Neural cell (in vitro differentiated cells): Measurements from ENCODE around the gene DYNLRB1. TPM values are rescaled to one million over a fixed set of nuclear protein-coding genes. Genes with fewer than 3 reads are reported as not detected.

Source experiments
- H2AFZ ChIP-seq: fragments of 200-600, 300-800 bp; sonication (generic), shearing (Covaris generic); 2 replicates; pipeline ENCODE4 v1.6.0; 2014; ENCODE audit warnings: low read depth, mild to moderate bottlenecking, antibody characterized with exemption, low read length, moderate library complexity
- H3F3A ChIP-seq: fragments of 200-600 bp; shearing (Covaris generic); 2 replicates; pipeline ENCODE4 v1.6.1; 2016; ENCODE audit warnings: mild to moderate bottlenecking, moderate library complexity, mixed read lengths, antibody characterized with exemption, low read length; ENCODE audit not compliant: insufficient read depth, poor library complexity, severe bottlenecking
- H3K27ac ChIP-seq: fragments of 200-600, 300-800 bp; sonication (generic), shearing (Covaris generic); 2 replicates; pipeline ENCODE4 v1.5.1; 2014; ENCODE audit warnings: mild to moderate bottlenecking, low read length, moderate library complexity
- H3K27me3 ChIP-seq: fragments of 300-800, 200-600 bp; sonication (generic), shearing (Covaris generic); 2 replicates; pipeline ENCODE4 v1.6.0; 2014; ENCODE audit warnings: mild to moderate bottlenecking, low read depth, low read length, moderate library complexity; ENCODE audit not compliant: insufficient read depth
- H3K36me3 ChIP-seq: fragments of 300-800, 200-600 bp; sonication (generic), shearing (Covaris generic); 2 replicates; pipeline ENCODE4 v1.5.1; 2014; ENCODE audit warnings: mild to moderate bottlenecking, antibody characterized with exemption, low read length, moderate library complexity; ENCODE audit not compliant: insufficient read depth
- H3K4me2 ChIP-seq: fragments of 300-800, 200-600 bp; sonication (generic), shearing (Covaris generic); 2 replicates; pipeline ENCODE4 v1.6.0; 2014; ENCODE audit warnings: mild to moderate bottlenecking, low read length
- H3K4me3 ChIP-seq: fragments of 300-800, 200-600 bp; sonication (generic), shearing (Covaris generic); 2 replicates; pipeline ENCODE4 v1.5.1; 2014; ENCODE audit warnings: mild to moderate bottlenecking, low read length, moderate library complexity
- H3K79me2 ChIP-seq: fragments of 200-600 bp; shearing (Covaris generic); replicated peaks from 2 replicates; pipeline ENCODE4 v1.6.0; 2014; ENCODE audit warnings: mild to moderate bottlenecking, low read length, moderate library complexity; ENCODE audit not compliant: insufficient read depth
- H3K9ac ChIP-seq: fragments of 300-800, 200-600 bp; sonication (generic), shearing (Covaris generic); 2 replicates; pipeline ENCODE4 v1.6.1; 2016; ENCODE audit warnings: mild to moderate bottlenecking, low read length, mixed read lengths
- H3K9me2 ChIP-seq: fragments of 200-600 bp; shearing (Covaris generic); 2 replicates; pipeline ENCODE4 v1.6.1; 2016; ENCODE audit warnings: mild to moderate bottlenecking, low read length, mixed read lengths; ENCODE audit not compliant: insufficient read depth
- H3K9me3 ChIP-seq: fragments of 200-600, 300-800 bp; sonication (generic), shearing (Covaris generic); 2 replicates; pipeline ENCODE4 v1.6.1; 2016; ENCODE audit warnings: mild to moderate bottlenecking, mixed run types, low read length, moderate library complexity, mixed read lengths
- H4K20me1 ChIP-seq: fragments of 200-600 bp; shearing (Covaris generic); 2 replicates; pipeline ENCODE4 v1.6.1; 2016; ENCODE audit warnings: mild to moderate bottlenecking, mixed run types; ENCODE audit not compliant: insufficient read depth
- EP300 ChIP-seq: fragments of 450-650 bp; conservative IDR thresholded peaks from 2 replicates; pipeline ENCODE4 v1.6.1; 2014; ENCODE audit warnings: antibody characterized with exemption, mild to moderate bottlenecking, moderate library complexity; ENCODE audit not compliant: poor library complexity, severe bottlenecking
- EZH2 ChIP-seq: fragments of 200-600, 300-800 bp; shearing (Covaris generic), sonication (generic); IDR thresholded peaks from 2 replicates; pipeline ENCODE4 v1.6.1; 2014; ENCODE audit warnings: antibody characterized with exemption, low read length, borderline replicate concordance, mild to moderate bottlenecking; ENCODE audit not compliant: insufficient read depth, poor library complexity, severe bottlenecking
- MXI1 ChIP-seq: fragments of 450-650 bp; conservative IDR thresholded peaks from 2 replicates; pipeline ENCODE4 v1.6.1; 2014; ENCODE audit warnings: antibody characterized with exemption, mild to moderate bottlenecking; ENCODE audit not compliant: poor library complexity, severe bottlenecking
- POLR2AphosphoS5 ChIP-seq: IDR thresholded peaks from 2 replicates; pipeline ENCODE4 v1.6.1; 2012
- RAD21 ChIP-seq: fragments of 450-650 bp; conservative IDR thresholded peaks from 2 replicates; pipeline ENCODE4 v1.6.1; 2014; ENCODE audit warnings: antibody characterized with exemption, mild to moderate bottlenecking, moderate library complexity
- SMC3 ChIP-seq: fragments of 450-650 bp; conservative IDR thresholded peaks from 2 replicates; pipeline ENCODE4 v1.6.1; 2014; ENCODE audit warnings: antibody characterized with exemption, mild to moderate bottlenecking, moderate library complexity; ENCODE audit not compliant: poor library complexity
- TAF1 ChIP-seq: IDR thresholded peaks from 2 replicates; pipeline ENCODE4 v1.6.1; 2012; ENCODE audit warnings: low read depth
- polyA plus RNA-seq: library from polyadenylated mRNA; depleted of rRNA; stranded (reverse); fragments of >200 nt; gene quantifications from 2 replicates; pipeline ENCODE4 v1.2.3, GENCODE V29; 2014
- TF ChIP-seq, protein P1 (sequence below): fragments of 450-650 bp; IDR thresholded peaks from 2 replicates; pipeline ENCODE4 v1.5.1; 2014; ENCODE audit warnings: antibody characterized with exemption, mild to moderate bottlenecking, moderate library complexity; ENCODE audit not compliant: poor library complexity, severe bottlenecking
- TF ChIP-seq, protein P2 (sequence below): IDR thresholded peaks from 2 replicates; pipeline ENCODE4 v1.6.1; 2012; ENCODE audit warnings: borderline replicate concordance

Gene DYNLRB1
- polyA plus RNA-seq, 1 donor from 2014 or later = 103 TPM

DNA sequence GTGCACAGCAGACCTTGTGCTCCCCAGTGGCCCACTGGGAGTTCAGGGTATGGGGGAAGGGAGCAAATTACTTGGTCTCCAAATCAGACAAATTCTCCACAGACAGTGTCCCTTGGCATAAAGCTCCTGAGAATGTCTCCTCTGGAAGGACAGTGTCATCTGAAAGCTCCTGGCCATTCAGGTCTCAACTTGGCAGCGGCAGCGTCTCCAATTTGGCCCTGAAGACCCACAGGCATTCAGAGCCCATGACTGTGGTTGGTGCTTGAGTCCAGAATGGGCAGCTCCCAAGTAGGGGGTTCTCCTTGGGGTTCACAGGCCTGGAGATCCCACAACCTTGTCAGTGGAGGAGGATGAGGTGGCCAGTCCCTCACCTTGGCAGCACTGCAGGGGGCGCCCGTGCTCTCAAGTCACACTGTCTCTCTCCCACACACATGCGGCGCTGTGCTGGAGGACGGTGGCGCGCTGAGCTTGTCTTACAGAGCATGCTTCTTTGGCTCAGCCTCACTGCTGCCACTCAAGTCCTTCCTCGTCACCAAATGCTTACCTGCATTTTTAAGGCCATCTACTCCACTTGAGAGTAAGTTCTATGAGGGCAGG lies 20.7 kb downstream of the DYNLRB1 start:
- TF ChIP-seq, protein P1, sequence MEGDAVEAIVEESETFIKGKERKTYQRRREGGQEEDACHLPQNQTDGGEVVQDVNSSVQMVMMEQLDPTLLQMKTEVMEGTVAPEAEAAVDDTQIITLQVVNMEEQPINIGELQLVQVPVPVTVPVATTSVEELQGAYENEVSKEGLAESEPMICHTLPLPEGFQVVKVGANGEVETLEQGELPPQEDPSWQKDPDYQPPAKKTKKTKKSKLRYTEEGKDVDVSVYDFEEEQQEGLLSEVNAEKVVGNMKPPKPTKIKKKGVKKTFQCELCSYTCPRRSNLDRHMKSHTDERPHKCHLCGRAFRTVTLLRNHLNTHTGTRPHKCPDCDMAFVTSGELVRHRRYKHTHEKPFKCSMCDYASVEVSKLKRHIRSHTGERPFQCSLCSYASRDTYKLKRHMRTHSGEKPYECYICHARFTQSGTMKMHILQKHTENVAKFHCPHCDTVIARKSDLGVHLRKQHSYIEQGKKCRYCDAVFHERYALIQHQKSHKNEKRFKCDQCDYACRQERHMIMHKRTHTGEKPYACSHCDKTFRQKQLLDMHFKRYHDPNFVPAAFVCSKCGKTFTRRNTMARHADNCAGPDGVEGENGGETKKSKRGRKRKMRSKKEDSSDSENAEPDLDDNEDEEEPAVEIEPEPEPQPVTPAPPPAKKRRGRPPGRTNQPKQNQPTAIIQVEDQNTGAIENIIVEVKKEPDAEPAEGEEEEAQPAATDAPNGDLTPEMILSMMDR = no peak
- TF ChIP-seq EZH2 = no peak
- TF ChIP-seq, protein P2, sequence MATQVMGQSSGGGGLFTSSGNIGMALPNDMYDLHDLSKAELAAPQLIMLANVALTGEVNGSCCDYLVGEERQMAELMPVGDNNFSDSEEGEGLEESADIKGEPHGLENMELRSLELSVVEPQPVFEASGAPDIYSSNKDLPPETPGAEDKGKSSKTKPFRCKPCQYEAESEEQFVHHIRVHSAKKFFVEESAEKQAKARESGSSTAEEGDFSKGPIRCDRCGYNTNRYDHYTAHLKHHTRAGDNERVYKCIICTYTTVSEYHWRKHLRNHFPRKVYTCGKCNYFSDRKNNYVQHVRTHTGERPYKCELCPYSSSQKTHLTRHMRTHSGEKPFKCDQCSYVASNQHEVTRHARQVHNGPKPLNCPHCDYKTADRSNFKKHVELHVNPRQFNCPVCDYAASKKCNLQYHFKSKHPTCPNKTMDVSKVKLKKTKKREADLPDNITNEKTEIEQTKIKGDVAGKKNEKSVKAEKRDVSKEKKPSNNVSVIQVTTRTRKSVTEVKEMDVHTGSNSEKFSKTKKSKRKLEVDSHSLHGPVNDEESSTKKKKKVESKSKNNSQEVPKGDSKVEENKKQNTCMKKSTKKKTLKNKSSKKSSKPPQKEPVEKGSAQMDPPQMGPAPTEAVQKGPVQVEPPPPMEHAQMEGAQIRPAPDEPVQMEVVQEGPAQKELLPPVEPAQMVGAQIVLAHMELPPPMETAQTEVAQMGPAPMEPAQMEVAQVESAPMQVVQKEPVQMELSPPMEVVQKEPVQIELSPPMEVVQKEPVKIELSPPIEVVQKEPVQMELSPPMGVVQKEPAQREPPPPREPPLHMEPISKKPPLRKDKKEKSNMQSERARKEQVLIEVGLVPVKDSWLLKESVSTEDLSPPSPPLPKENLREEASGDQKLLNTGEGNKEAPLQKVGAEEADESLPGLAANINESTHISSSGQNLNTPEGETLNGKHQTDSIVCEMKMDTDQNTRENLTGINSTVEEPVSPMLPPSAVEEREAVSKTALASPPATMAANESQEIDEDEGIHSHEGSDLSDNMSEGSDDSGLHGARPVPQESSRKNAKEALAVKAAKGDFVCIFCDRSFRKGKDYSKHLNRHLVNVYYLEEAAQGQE = no peak
- TF ChIP-seq TAF1 = no peak
- TF ChIP-seq POLR2AphosphoS5 = no peak
- no peak for TF ChIP-seq SMC3
- TF ChIP-seq MXI1 = no peak
- TF ChIP-seq EP300 = no peak
- TF ChIP-seq RAD21 = no peak
- Histone ChIP-seq H3K4me3 (no peak overlapping the region), H3K27me3 (no peaks in the 10 kb centered on the region), H3K27ac (no peak overlapping the region), H3F3A (no peaks in the 10 kb centered on the region), H3K36me3 (no peaks in the 10 kb centered on the region), H4K20me1 (no peaks in the 10 kb centered on the region), H3K9me2 (no peaks in the 10 kb centered on the region), H2AFZ (no peak overlapping the region), H3K4me2 (no peak overlapping the region), H3K9me3 (no peaks in the 10 kb centered on the region), H3K9ac (no peak overlapping the region), H3K79me2 (no peaks in the 10 kb centered on the region)

DNA sequence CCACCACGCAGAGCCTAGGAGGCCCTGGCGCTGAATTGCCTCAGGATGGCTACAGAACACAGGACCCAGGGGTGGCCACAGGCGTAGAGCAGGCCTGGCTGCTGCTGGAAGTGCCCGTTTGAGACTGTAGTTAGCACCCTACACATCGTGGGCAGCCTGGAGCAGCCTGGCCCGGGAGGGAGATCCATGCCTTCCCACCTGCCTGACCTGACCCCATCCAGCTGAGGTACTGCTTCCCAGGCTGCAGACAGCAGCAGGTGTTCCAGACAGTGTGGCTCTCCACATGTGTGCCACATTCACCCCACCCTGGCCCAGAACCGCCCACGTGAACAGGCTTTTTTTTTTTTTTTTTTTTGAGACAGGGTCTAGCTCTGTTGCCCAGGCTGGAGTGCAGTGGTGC lies 21.4 kb downstream of the DYNLRB1 start:
- Histone ChIP-seq H3K36me3 (no peaks in the 10 kb centered on the region), H3K27me3 (no peaks in the 10 kb centered on the region), H3K79me2 (no peaks in the 10 kb centered on the region), H3K9me3 (no peaks in the 10 kb centered on the region), H3K4me3 (no peak overlapping the region), H3K9me2 (no peaks in the 10 kb centered on the region), H2AFZ (no peak overlapping the region), H3F3A (no peaks in the 10 kb centered on the region), H3K27ac (no peak overlapping the region), H3K4me2 (no peak overlapping the region), H4K20me1 (no peaks in the 10 kb centered on the region), H3K9ac (no peak overlapping the region)
- TF ChIP-seq, protein P1 = no peak
